LoVo (cell line): Measurements from ENCODE around the gene PHKG2.
A peak's percentile ranks its signal among the peaks of the same experiment; 100 is the strongest.

Source experiments
- DNase-seq: peaks from one replicate; pipeline ENCODE4 v3.0.0-alpha.2; 2016; ENCODE audit warnings: low spot score

Gene PHKG2

GRCh38 chr16:30775392-30776188, 27.4 kb downstream of the PHKG2 start:
- peak; percentile 76 for DNase-seq

GRCh38 chr16:30777591-30778297, 29.5 kb downstream of the PHKG2 start:
- no peak for DNase-seq

DNA sequence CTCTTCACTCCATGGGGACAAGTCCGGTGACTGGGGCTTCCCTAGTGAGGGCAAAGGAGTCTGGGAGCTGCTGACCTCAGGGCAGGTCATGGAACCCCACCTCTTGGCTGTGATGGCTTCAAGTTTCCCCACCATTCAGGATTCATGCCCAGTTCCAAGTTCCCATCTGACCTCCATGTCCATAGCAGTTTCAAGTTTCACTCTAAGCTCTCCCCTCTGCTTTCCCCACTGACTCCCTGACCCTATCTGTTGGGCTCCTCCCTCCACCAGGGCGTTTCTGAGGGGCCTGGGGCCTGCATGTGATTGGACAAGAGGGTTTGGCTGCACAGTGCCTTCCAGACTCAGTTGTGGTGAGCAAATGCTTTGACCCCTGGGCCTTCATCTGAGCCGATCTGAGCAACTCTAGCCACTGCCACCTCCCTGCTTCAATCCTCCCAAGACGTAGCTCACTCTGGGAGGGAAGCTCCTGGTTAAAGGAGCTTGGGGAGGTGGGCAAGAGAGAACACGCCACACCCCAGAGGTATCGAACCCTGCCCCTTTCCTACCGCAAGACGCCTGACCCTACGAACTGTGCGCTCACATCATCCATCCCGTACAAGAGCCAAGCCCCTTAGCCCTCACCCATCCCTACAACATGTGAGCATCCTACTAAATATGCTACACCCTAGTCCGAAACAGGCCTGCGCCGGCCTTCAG, 30.5 kb downstream of the PHKG2 start:
- DNase-seq, result no peak

- no peak for DNase-seq
These were observed 31.4 kb downstream of the PHKG2 start for GRCh38 chr16:30779596-30779995.

GRCh38 chr16:30780021-30780420, 31.8 kb downstream of the PHKG2 start:
- DNase-seq, result no peak

DNA sequence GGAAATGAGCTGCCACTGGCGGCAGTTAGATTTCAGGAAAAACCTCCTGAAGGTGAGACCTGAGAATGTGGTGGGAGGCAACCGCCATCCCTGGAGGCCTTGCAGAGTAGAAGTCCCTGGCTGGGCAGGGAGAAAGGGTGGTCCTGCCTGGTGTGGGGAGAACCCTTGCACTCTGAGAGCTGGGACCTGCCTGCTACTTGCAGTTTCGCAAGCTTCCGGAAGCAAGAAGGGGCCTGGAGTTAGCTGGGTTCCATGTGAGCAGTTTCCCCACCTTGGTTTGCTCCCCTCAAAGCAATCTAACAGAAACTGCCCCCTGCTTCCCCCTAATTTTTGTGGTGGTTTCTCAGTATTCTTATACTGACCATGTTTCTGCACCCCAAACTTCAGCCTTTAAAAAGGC, 32.3 kb downstream of the PHKG2 start:
- DNase-seq, result no peak

DNA sequence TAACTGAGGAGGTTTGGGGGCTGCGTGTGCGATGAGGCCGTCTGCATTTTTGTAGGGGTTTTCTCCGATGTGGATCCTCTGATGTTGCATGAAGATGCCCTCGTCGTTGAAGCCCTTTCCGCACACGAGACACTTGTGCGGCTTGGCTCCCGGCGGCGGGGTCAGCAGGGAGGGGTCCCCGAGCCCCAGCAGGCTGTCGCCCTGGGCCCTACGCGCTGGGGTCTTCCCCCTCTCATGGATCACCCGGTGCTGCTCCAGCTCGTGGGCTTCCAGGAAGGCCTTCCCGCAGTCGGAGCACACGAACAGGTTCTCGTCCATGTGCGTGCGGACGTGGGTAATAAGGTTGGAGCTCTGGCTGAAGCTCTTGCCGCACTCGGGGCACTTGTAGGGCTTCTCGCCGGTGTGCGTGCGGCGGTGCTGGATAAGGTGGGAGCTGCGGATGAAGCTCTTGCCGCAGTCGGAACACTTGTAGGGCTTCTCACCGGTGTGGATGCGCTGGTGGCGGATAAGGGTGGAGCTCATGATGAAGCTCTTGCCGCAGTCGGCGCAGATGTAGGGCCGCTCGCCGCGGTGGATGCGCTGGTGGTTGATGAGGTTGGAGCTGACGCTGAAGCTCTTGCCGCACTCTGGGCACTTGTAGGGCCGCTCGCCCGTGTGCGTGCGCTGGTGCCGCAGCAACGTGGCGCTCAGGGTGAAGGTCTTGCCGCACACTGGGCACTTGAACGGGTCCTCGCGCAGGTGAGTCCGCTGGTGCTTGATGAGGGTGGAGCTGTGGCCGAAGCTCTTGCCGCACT, 34.5 kb downstream of the PHKG2 start:
- DNase-seq, result no peak

DNA sequence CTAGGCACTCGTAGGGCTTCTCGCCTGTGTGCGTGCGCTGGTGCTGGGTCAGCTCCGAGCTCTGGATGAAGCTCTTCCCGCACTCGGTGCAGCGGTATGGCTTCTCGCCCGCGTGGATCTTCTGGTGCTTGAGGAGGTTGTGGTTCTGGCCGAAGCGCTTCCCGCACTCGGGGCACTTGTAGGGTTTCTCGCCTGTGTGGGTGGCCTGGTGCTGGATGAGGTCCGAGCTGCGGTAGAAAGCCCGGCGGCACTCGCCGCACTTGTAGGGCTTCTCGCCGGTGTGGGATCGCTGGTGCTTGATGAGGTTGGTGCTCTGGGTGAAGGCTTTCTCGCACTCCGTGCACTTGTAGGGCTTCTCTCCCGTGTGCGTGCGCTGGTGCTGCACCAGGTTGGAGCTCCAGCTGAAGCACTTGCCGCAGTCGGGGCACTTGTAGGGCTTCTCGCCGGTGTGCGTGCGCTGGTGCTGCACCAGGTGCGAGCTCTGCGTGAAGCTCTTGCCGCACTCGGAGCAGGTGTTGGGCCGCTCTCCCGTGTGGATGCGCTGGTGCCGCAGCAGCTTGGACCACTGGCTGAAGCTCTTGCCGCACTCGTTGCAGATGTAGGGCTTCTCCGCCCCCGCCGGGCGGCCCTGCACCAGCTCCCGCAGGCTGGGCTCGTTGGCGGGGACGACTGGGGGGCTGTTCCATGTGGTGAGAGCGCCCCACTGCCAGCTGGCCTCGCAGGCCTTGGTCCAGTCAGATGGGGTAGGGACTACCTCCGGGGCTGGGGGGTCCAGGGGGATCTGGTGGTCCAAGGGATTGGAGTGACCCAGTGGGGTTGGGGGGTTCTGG, 35.3 kb downstream of the PHKG2 start:
- no peak for DNase-seq

GRCh38 chr16:30784215-30784614, 36.0 kb downstream of the PHKG2 start:
- no peak for DNase-seq

- DNase-seq, result no peak
These were observed 37.2 kb downstream of the PHKG2 start for GRCh38 chr16:30785126-30786106.

GRCh38 chr16:30786115-30786935, 38.1 kb downstream of the PHKG2 start:
- peak; percentile 39 for DNase-seq

DNA sequence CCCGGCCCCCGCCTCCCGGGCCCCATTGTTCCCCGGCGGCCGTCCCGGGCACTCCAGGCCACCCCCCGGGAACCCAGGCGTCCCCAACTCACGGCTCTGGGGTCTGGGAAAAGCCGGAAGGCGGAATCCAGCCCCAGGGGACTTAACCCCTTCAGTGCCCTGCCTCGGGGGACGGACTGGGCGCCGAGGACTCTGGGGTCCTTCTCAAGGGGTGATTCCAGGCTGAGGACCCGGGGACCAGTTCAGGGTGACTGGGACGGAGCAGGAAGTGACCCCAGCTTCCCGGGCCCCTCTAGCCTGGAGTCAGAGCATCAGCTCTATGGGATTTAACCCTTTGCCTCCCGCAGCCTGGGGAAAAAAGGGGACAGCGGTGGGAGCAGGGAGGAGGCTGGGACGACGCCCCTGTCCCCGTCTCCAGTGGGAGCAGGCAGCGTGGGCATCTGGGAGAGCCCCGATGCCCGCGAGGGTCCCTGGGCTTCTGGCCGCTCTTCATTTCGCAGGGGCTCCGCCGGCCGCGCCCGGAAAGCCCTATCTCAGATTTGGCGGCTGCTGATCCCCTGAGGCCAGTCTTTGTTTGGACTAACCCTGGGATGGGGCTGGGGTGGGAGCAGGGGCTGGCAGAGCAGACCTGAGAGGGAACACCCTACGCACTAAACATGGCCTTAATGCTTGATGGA, 38.8 kb downstream of the PHKG2 start, which contains the start of gene ZNF629:
TSS of gene ZNF629 (minus strand) at position 270 of the 677 bp plus-strand sequence. CDS start 2,723 bp downstream, outside the sequence.
- peak; percentile 70 for DNase-seq

DNA sequence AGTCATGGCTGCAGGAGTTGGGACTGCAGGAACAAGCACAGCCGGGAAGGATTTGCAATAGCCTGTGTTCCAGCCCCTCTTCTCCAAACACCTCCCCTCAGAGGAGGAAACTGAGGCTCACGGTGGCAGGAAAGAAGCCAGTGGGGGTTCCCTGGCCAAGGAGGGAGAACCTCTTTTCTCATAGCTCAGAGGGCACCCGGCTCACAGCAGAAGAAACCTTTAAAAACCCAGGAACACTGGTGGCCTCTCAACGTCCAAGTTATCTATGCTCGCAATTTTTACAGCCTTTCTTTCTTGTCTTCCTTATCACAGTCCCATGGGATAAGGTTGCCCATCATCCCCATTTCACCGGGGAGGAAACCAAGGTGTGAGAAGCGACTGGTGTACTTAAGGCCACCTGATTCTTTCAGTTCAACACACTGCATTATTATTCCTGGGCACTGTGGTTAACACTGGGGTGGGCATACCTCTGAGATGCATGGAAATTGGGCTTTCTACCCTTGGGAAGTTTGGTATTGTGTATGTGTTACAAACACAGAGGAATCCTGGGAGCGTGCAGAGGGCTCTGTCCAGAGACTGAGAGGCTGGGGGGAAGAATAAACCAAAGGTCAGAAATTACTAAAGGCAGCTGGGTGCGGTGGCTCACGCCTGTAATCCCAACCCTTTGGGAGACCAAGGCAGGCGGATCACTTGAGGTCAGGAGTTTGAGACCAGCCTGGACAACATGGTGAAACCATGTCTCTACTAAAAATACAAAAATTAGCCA, 39.6 kb downstream of the PHKG2 start:
- DNase-seq, result no peak

DNA sequence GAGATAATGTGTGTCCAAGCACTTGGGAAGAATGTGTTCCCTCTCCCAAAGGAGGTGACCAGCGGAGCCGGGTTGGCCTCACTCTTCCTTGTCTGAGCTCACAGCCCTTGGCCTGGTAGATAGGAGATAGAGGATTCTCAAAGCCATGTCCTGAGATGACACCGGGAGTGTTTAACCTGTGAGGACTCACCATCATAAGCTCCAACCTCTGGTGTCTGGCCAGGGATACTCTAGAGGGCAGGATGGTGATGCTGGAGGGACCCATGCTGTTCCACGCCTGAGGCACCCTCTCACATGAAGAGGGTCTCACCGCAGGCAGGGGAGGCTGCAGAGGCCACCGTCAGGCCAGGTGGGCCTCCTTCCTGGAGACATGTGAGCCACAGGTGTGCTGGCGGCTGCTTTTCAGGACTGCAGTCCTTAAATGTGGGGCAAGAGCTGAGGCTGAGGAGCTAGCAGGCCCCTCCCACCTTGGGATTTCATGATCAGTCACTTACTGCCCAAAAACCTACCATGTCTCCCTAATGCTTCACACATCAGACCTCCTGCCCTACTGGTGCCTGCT, 45.4 kb downstream of the PHKG2 start:
- no peak for DNase-seq

DNA sequence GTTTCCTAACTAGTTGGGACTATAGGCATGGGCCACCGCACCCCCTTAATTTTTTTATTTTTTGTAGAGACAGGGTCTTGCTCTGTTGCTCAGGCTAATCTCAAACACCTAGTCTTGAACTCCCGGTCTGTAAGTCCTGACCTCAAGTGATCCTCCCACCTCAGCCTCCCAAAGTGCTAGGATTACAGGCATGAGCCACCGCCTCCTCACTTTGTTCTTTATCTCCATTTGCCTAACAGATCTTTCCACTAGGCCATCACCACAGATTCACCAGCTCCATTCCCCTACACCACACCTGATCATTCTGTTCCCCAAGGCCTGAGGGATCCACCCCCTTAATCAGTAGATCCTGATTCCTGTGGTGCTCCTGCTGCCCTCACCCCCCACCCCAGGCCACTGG, 46.4 kb downstream of the PHKG2 start:
- no peak for DNase-seq

- DNase-seq, result no peak
These were observed 49.6 kb downstream of the PHKG2 start for GRCh38 chr16:30797670-30798309.
